ENCODE measurements around the gene PRKAG2.

- TF ChIP-seq CTCF (IDR thresholded peaks at IDR 0.05) (no peak), POLR2A (IDR thresholded peaks at IDR 0.05) (no peak)
These were observed 285.8 kb downstream of the PRKAG2 start for GRCh38 chr7:151590850-151591771.

Measured in breast epithelium (tissue), 3 donors.